Transverse colon (tissue), 4 donors: Measurements from ENCODE around the gene KANSL3.
"Not testable (repeated sequence)": the region's sequence is repeated elsewhere in the genome, so short reads cannot be mapped to it uniquely, and the experiment has no call there.

Experiments
- CTCF ChIP-seq, 5 experiments: fragments of 200-600 bp in 3 of 5; fragments of 450-650 bp in 2 of 5; sonication (generic) in 3 of 5; IDR thresholded peaks; 1 replicate in 2 of 5; 2 replicates in 3 of 5; pipeline ENCODE4 v1.5.1; 2016 to 2017; ENCODE audit warnings: antibody characterized with exemption in 5 of 5, inconsistent platforms in 3 of 5, mild to moderate bottlenecking in 2 of 5, moderate library complexity in 1 of 5
- EP300 ChIP-seq: sonication (generic); formaldehyde crosslinking; IDR thresholded peaks from one replicate; pipeline ENCODE4 v1.6.1; 2017; ENCODE audit warnings: antibody characterized with exemption, low read depth
- POLR2AphosphoS5 ChIP-seq, 3 donors: sonication (generic); formaldehyde crosslinking; IDR thresholded peaks; one replicate each; pipeline ENCODE4 v1.6.1; 2016; ENCODE audit warnings: antibody characterized with exemption in 3 of 3

GRCh38 chr2:96553957-96554292, 84.2 kb downstream of the KANSL3 start:
- TF ChIP-seq CTCF (IDR thresholded peaks at IDR 0.05); POLR2AphosphoS5 (IDR thresholded peaks at IDR 0.05); EP300: not testable (repeated sequence)
